A204.1 (cell line): ENCODE results near the gene MGST3.
"Not testable (repeated sequence)": the region's sequence is repeated elsewhere in the genome, so short reads cannot be mapped to it uniquely, and the experiment has no call there.

Experiments used
- FAIRE-seq: peaks from 2 replicates; lab custom pipeline; 2012; peaks lifted over from hg19 to GRCh38; lab: Jason Lieb, UNC

Gene MGST3

DNA sequence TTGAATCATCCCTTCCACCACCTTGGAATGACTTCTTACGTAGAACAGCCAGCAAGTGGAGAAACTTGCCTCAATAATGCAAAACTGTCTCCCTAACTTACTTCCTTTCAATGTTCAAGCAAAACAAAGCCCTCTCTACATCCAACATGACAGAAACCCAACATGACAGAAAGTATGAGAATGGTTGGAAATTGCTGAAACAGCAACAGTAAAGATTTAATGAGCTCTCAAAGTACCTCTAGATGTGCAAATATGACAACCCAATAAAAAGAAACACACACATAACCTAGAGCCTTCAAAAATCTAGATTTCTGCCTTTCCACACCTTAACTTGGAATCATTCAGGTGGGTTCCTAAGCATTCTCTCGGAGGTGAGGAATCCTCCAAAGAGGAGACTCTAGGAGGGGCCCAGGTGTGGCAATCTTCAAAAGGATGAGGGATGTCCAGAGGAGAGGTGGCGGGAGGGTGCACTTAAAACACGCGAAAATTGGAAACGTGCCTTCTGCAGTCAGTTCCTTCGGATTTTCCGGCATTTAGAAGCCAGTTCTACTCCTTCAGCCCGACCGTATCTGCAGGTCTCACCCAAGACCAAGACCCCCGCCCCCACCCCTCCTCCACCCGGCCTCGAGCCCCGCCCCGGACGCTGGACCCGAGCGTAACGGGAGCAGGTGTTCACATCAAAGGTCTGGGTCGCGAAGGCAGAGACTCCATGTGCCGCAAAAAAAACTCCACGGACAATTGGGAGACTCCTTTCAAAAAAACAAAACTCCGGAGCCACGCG lies 996 bp upstream of the MGST3 start:
- no peak for FAIRE-seq

DNA sequence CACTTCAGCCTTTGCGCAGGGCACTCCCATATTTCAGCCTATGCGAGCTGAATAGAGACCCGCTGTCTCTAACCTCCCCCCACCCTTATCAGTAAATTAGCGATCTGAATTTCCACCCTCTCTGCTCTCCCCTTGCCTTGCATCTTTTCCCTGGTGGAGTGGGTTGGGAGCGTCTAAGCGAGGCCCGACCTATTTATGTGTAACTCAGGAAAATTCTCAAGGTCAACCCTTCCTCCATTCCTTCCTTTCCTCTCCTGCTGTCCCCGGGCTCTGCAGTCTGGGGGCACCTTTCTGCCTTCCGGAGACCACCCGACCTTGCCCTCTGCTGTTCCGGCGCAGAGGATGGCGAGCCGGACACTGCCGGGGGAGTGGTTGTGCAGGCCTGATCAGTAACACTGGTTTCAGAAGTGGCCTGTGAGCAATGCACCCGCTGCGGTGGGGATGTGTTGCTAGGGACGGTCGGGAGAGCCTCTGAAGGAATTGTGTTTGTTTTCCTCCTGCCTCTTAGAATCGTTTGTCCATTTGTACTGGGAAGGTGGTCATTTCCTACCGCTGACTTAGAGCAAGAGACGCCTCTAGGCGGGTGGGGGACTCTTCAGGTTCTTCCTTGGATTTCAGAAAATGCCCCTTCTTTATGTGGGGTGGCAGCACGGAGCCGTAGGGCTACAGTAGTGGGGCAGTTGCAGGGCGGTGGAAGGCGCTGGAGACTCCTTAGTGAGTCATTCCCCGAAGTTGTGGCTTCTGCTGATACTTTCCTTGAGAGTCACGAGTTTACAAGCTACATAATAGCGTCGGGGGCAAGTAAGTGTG lies 513 bp downstream of the MGST3 start:
- FAIRE-seq, result no peak

DNA sequence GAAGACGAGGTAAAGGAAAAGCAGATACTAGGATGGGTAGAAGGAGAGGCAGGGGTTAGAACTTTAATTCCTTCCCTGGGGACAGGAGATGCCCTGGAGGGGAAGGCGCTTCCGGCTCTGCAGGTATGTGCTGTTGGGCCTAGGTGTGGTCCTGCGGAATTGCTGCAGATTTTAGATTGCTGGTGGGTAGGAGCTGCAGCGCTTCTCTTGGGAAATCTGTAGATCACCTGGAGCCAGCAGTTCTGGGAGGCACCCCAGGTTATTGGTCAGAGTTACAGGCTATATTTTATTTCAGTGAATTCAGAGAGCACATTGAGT lies 1.1 kb downstream of the MGST3 start:
- FAIRE-seq, result no peak

DNA sequence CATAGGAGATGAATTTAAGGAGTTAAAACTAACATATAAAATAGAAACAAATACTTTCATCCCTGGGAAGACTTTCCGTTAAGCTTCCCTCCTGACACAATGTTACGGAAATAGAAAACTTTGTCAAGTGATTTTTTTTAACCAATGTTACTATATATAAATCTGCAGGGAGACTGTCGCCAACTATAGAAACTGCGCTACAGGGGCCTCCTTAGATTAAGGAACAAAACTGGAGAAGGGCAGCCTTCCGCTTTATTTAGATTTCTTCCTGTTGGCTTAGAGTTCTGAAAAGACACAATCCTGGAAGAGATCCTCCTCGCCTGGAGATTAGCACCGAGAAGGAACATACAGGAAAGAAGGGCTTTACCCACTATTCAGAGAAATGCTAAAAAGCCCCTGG lies 1.5 kb downstream of the MGST3 start:
- FAIRE-seq, result no peak

DNA sequence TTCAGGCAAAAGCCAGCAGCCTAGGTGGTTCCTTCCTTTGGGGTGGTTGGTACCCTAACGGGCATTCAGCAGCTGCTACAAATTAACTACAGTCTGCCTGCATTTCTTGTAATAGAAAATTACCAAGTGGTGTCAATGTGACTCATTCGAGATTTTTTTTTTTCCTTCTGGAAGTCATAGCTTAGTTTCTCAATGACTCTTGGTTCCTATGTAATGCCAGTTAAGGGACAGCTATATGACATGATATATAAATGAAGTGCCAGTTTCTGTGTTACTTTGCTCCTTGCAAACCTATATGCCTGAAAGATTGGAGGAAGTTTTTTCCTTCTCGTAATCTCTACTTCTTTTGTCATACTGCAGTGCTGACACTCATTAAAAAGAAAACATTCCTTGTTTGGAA lies 2.6 kb downstream of the MGST3 start:
- FAIRE-seq, result no peak

DNA sequence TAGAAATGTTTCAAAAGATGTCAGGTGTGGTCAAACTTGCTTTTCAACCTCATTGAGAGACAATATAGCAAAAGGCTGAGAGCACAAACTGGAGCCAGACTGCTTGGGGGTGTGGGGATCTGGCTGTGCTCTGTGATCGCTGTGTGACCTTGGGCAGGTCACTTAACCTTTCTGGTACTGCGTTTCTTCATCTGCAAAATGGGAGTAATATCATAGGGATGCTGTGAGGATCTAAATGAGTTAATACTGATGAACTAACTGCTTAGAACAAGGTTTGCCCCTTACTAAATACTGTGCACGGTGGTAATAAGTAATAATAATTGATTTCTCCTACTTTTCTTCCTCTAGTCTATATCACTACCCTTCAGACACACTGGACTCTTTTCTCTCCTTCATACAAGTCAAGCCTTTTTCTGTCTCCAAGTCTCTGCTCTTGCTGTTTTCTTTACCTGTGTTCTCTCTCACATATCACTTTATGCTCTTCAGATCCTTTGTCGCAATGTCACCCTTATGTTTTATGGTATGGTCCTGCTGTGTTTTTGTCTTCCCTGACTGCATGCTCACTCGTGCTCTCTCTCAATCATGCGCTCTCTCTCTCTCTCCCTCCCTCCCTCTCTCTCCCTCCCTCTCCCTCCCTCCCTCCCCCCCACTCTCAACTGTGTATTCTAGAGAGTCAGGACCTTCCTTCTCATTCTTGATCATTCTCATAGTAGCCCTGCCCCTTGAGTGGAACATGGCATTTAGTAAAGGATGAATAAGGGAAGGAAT lies 3.3 kb downstream of the MGST3 start:
- no peak for FAIRE-seq

DNA sequence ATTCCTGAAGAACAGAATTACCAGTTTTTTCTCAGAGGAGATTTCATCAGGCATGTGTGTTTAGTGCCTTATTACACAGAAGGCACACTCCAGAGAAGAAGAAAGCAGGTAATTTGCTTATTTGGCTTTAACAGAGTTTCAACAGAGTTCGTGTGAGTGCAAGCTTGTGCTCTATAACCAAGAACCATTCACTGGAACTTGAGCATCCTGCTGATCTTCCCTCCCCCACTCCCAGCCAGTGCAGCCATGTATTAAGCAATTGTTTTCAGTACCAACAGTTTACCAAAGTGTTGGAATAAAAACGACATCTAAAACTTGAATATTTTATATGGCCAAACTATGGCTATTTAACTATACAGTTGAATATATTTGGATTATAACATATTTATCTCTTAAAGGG lies 4.3 kb downstream of the MGST3 start:
- no peak for FAIRE-seq

DNA sequence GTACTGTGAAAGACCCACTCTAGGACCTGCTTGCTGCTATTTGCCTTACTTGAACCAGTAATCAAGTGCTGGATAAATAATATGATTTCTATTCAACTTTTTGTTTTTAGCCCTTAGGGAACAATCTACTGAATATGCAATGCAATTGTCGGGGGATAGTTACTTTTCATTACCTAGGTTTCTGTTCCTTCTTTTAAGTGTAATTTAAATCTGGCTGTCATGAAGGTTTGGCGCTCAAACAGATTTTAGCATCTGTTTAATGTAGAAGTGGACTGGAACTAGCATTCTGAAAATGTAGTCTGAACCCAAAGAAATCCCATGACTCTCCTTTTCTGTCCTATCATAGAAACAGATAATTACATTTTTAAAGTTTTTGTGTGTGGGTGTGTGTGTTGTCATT lies 4.8 kb downstream of the MGST3 start:
- no peak for FAIRE-seq

DNA sequence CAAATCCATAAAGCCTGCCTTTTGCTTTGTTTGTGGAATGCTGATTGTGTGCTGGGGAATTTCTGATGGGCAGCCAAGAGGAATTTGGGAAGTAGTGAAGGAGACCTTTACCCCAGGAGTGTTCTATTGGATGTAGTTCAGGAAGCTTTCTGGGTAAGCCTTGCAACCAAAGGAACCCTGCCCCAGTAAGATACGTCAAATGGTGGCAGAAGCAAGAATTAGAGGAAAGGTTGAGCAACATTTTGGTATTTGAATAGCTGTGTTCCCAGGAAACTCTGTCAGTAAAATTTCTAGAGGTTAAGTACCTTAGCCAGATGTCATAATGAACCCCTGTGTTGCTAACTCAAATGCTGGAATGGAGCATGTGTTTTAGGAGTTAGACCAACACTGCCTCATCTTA lies 6.4 kb downstream of the MGST3 start:
- no peak for FAIRE-seq

DNA sequence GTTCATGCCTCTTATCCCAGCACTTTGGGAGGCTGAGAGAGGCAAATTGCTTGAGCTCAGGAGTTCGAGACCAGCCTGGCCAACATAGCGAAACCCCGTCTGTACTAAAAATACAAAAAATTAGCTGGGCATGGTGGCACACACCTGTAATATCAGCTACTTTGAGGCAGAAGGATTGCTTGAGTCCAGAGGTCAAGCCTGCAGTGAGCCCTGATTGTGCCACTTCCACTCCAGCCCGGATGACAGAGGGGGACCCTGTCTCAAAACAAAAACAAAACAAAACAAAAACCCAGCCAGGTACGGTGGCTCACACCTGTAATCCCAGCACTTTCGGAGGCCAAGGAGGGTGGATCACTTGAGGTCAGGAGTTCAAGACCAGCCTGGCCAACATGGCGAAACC lies 7.2 kb downstream of the MGST3 start:
- not testable (repeated sequence) for FAIRE-seq

DNA sequence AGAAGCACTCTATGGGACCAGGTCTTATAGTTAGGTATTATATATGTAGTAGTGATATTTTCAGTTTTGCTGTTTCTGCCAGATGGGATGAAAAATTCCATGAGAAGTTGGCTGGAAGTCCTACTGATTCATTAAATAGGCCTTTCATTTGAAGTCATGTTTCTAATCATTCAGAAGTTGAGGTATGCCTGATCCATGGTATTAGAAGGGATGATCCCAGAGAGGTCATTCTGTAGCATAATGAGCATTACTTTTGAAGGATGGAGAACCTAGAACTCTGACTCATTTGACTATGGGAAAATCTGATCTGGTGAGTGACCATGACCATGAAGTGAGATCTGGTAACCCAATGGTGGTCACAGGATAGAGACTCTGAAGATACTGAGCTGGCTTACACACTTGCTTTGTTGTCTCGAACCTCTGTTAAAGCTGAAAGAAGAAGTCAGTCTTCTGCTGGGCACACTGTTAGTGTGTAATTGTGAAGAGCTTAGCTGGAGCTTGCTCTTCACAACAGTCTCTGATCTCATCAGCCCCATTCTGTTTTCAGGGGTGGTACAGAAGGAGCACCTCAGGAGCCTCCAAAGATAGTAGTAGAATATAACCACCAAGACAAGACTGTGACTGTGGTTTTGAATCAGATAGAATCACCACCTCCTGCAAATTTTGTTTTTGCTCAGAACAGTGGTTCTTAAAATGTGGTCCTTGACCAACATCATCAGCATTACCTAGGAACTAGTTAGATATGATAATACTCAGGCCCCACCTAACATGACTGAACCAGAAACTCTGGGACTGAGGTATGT lies 9.0 kb downstream of the MGST3 start:
- FAIRE-seq, result no peak

DNA sequence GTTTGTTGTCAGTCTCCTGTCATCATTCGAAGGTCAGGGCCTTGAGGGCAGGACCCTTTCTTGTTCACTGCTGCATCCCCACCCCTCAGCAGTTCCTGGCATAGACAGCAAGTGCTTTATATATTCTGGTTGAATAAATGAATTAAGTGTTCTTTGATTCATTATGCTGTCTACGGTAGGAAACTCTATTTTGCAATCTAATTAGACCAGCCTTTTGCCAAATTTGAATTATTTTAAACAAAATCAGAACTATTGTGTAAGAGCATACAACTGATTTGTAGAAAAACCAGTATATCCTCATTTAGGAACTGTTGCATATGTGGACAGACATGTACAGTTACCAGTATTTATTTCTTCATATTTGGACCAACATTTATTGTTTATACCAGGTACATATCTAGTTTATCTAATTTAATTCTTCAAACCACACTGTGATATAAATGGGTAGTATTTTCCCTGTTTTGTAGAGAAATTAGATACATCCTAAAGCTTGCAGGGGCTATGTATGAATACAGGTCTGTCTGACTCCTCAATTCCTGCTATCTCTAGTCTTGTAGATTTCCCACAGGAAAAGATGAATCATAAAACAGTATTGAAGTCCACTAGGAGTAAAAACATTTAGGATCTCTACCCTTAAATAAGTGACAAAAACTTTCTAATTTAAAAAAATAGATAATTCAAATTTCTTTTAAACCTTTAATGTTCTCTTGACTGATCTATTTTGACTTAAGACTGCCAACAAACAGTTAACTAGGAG lies 10.4 kb downstream of the MGST3 start:
- no peak for FAIRE-seq

DNA sequence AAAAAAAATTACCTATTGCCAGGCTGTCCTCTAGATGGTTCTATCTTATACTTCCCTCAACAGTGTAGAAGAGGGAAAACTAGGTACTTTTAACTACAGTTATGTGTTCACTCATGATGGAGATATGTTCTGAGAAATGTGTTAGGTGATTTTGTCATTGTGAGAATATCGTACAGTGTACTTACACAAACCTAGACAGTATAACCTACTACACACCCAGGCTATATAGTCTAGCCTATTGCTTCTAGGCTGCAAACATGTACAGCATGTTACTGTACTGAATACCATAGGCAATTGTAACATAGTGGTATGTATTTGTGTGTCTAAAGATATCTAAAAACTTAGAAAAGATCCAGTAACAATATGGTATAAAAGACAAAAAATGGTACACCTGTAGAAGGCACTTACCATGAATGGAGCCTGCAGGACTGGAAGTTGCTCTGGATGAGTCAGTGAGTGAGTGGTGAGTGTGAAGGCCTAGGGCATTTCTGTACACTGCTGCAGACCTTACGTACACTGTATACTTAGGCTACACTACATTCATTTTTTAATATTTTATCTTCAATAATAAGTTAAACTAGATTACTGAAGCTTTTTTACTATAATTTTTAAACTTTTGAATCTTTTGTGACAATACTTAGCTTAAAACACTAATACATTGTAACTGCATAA lies 13.2 kb downstream of the MGST3 start:
- no peak for FAIRE-seq

DNA sequence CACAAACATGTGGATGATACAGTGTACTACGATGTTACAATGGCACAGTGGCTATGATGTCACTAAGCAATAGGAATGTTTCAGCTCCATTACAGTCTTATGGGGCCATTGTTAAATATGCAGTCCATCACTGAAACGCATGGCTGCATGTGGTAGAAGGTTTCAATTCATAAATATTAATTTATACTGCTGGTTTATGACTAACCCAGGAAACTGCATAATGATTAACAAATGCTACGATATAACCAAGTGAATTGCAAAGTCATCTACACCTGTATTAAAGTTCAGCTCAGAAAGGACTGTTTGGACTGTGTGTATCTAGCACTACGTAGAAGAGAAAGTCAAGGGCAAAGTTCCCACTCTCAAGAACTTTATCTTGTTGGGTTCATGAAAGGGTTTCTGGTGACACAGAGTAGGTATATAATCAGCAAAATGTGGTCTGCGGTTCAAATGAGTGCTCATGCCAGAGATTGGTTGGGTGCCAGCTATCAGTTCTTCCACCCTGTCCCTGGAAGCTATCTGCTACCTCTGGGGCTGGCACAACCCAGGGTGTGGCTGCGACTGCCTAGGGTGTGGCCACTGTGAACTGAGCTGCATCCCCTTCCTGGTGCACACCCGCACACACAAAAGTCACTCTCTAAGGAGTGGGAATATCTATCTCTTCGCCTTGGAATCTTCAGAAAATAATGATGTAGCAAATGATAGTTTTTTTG lies 14.8 kb downstream of the MGST3 start:
- FAIRE-seq, result no peak

DNA sequence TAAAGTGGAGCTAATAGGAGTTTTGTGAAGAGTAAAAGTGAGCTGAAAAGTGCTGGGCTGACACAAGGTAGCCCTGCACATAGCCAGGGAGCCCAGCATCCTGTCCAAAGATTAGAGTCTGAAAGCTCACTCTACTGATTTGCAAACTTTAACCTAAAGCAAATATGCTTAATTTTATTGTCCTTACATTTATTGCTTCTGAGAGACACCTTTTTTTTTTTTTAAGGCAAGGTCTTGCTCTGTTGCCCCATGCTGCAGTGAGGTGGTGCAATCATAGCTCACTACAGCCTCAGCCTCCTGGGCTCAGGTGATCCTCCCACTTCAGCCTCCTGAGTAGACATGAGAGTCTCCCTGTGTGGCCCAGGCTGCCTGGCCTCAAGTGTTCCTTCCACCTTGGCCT lies 16.5 kb downstream of the MGST3 start:
- no peak for FAIRE-seq

DNA sequence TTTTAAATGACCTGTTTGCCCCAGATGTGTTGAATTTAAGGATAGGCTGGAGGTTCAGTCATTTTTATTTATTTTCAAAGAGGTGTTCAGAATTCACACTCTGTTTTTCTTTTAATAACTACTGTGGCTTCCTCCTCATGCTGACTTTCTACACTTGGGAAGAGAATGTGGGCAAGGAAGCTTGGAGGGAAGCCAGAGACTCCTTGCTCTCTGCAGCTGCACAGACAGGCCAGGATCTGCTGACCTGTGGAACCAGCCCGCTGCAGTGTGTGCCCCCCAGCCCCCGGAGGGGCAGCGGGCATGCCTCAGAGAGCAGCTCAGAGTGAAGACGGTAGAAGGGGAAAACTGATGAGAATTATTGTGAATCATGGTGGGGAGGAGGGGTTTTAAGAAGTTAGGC lies 16.9 kb downstream of the MGST3 start:
- FAIRE-seq, result no peak

DNA sequence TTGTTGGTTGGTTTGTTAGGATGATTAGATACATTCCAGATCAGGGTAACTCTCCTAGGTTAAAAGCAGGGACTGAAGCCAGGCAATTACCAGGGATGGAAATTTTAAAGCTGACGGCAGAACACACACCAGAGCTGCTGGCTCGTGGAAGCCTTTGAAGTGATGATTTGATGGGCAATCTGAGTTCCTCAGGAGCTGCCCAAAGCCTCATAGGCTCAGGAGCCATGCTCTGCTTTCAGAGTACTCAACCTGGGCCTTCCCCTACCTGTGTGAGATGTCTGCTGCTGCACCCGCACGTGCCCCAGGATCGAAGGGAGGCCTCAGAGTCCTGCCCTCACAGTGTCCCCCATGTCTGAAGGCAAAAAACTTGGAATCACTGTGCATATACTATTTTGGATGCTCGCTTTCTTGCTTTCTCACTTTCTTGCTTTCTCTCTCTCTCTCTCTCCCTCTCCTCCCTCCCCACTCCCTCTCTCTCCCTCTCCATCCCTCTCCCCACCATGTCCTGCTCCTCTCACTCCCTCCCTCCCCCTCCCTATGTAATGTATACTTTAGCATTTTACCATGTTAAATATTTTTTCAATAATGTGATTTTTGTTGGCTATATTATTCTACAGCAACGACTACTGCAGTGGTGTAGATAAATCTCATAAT lies 18.0 kb downstream of the MGST3 start:
- no peak for FAIRE-seq

DNA sequence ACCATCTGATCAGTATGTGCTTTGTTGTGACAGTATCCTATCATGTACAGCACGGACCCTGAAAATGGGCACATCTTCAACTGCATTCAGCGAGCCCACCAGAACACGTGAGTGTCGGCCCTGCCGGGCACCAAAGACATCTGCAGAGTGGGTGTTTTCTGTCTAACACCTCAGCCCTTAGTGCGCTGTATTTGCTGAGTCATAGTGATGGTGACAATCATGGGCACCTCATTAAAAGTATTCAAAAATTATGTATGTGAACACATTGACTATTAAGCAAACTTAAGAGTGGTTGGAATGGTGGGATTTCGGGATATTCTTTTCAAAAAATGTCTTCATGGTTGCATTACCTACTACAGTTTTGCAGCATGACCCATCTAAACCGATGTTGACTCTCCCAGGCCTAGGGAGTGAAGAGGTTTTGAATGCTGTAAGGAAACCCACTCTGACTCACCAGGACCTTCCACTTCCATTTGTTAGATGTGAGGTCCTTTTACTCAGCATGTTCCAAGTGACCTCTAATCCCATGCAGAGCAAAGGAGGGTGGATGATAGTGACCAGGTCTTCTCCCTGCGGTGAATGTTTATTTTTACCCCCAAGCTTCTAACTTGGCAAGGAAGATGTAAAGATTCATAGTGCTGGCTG lies 20.1 kb downstream of the MGST3 start:
- FAIRE-seq, result no peak
